ENCODE data around the gene KRTAP12-2. TPM values are rescaled to one million over a fixed set of nuclear protein-coding genes. Genes with fewer than 3 reads are reported as not detected.

The KRTAP12-2 gene
- total and polyA plus RNA-seq, 2 donors (not counting 3 experiments of a cell fraction or from before 2014, with no cell fraction given) = not detected

DNA sequence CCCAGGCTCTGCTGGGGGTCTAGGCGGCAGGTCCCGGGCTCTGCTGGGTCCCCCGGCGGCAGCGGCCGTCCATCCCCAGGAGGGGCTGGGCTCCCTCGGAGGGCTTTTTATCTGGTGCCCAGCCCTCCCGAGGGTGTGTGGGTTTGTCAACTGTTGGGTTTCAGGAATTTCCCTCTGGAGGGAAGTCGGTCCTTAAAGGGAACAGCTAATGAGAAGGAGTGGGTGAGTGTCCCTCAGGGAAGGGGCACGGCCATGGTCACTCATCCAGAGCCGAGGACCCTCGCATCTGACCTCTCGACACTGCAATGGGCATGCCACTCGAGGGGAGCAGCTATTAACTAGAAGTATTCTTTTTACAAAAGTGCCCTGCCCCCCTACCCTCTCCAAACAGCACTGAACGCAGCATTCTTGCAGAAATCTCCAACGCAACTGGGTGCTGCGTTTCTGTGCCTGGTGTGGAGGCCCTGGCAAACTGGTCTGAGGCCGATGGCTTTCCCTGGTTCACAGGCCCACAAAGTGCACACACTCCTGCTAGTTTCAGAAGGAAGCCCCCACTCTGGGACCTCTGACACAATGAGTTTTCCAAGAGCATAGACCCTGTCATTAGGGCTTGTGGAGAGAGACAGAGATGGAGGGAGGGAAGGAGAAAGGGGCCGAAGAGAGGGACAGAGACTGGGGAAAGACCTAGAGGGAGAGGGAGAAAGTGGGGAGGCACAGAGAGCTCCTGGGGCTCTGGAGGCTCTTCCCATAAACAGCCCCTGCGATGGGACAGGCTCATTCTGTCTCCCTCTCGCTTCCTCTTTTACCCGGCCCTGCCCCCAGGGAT lies 45.7 kb upstream of the KRTAP12-2 start:
- Histone ChIP-seq H3K79me2 (ENCODE audit: control insufficient read depth, insufficient read depth, low read length) (no peaks in the 10 kb centered on the region), H3K9me3 (replicated peaks; ENCODE audit: control insufficient read depth, insufficient read depth, low read length) (no peaks in the 10 kb centered on the region), H3K9me1 (replicated peaks; ENCODE audit: control insufficient read depth, extremely low read depth, insufficient read depth, low read length) (no peaks in the 10 kb centered on the region), H2AFZ (ENCODE audit: low read depth, low read length) (no peak overlapping the region), H3K36me3 (ENCODE audit: control insufficient read depth in 2 of 2, extremely low read depth in 1 of 2, insufficient read depth in 2 of 2, low read length in 2 of 2) (no peaks in the 10 kb centered on the region), H3K27me3 (ENCODE audit: control insufficient read depth in 2 of 2, insufficient read depth in 2 of 2, low read length in 2 of 2) (peaks cover 70 to 88% of the 10 kb centered on the region in 2 experiments), H3K4me2 (ENCODE audit: insufficient read depth, low read length) (no peak overlapping the region), H3K27ac (ENCODE audit: insufficient read depth, low read depth, low read length) (no peak overlapping the region), H3K4me1 (ENCODE audit: control insufficient read depth, extremely low read depth, insufficient read depth, low read length) (peaks cover 5% of the 10 kb centered on the region), H3K4me3 (replicated peaks in 1 of 3; ENCODE audit: insufficient read depth in 1 of 3, low read depth in 1 of 3, low read length in 3 of 3) (no peak overlapping the region), H3K9ac (replicated peaks; ENCODE audit: extremely low read depth, insufficient read depth, low read length) (no peak overlapping the region), H4K20me1 (replicated peaks; ENCODE audit: control insufficient read depth, extremely low read depth, insufficient read depth, low read length) (no peaks in the 10 kb centered on the region)
- FAIRE-seq (no peak), DNase-seq (ENCODE audit: low read depth, low spot score) (no peak)
- ChIA-PET POLR2A (no interaction called here), CTCF (interaction anchor here (0.8 to 1.5 kb wide), 2 partner anchors 11 to 81 kb away, joined by 3 to 5 read pairs; no protein-coding TSS in a partner anchor)
- intact Hi-C loops (cut with micrococcal nuclease) = no loop called here
- no TSS peak for BruUV-seq (replicated peaks)
- dilution Hi-C loops (cut with MboI; ENCODE audit: extremely low pct_ligation_motif_present, low sequenced_read_pairs) = no loop called here
- no peak for TF ChIP-seq MYC (IDR thresholded peaks at IDR 0.05; ENCODE audit: low read depth, low read length)
- no peak for TF ChIP-seq POLR2AphosphoS5 (IDR thresholded peaks at IDR 0.05; ENCODE audit: insufficient read depth, low read depth, low read length)
- peak; percentile 33 for TF ChIP-seq EZH2 (IDR thresholded peaks at IDR 0.05; ENCODE audit: borderline replicate concordance, low read depth, low read length, severe bottlenecking)
- no peak for TF ChIP-seq FOS (IDR thresholded peaks at IDR 0.05; ENCODE audit: borderline replicate concordance, insufficient read depth, low read length)

DNA sequence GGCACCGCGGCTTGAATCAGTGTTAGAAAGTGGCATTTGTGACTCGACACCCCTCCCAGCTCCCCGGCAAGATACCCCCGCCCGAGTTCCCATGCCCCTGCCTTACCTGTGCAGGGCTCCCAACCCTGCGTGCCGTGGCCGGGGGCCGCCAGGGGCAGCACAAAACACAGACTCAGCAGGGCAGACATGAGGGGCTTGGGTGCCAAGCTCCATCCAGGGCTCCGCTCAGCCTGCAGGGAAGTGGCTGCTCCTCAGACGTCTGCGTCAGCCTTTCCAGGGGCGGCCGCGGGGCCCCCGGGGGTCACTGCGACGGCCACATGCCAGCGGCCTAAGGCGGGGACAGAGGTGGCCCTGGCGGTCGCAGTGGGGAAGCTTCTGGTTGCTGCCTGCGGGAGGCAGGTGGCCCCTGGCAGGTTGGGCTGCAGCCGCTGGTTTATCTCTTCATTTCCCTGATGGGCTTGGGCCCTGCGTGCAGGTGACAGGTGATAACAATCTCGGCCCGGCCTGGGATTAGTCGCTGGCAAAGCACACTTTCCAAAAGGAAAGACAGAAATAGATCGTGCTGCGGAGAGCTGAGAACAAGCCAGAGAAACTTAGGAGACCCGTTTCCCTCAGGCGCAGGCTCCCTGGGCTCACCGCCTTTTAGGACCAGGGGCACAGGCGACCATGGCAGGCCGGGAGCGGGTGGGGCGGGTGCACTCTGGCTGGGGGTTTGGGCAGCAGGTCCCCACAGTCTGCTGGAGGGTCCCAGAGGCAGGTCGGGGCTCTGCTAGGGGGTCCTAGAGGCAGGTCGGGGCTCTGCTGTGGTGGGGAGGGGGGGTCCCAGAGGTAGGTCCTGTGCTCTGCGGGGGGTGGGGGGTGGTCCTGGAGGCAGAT lies 44.8 kb upstream of the KRTAP12-2 start, which contains the start of gene TSPEAR:
Gene TSPEAR (minus strand): TSS at position 246 of the 876 bp plus-strand sequence. CDS start 58 bp downstream, at position 188.
- H3K36me3 ChIP-seq (ENCODE audit: control insufficient read depth in 2 of 2, extremely low read depth in 1 of 2, insufficient read depth in 2 of 2, low read length in 2 of 2) = no peaks in the 10 kb centered on the region
- intact Hi-C loops (cut with micrococcal nuclease) (no loop called here), dilution Hi-C loops (cut with MboI; ENCODE audit: extremely low pct_ligation_motif_present, low sequenced_read_pairs) (no loop called here)
- TF ChIP-seq, protein P1, sequence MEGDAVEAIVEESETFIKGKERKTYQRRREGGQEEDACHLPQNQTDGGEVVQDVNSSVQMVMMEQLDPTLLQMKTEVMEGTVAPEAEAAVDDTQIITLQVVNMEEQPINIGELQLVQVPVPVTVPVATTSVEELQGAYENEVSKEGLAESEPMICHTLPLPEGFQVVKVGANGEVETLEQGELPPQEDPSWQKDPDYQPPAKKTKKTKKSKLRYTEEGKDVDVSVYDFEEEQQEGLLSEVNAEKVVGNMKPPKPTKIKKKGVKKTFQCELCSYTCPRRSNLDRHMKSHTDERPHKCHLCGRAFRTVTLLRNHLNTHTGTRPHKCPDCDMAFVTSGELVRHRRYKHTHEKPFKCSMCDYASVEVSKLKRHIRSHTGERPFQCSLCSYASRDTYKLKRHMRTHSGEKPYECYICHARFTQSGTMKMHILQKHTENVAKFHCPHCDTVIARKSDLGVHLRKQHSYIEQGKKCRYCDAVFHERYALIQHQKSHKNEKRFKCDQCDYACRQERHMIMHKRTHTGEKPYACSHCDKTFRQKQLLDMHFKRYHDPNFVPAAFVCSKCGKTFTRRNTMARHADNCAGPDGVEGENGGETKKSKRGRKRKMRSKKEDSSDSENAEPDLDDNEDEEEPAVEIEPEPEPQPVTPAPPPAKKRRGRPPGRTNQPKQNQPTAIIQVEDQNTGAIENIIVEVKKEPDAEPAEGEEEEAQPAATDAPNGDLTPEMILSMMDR (IDR thresholded peaks at IDR 0.05; ENCODE audit: extremely low read depth in 1 of 2, insufficient read depth in 1 of 2, low read depth in 1 of 2, low read length in 2 of 2) = no peak
- TF ChIP-seq POLR2AphosphoS5 (IDR thresholded peaks at IDR 0.05; ENCODE audit: insufficient read depth, low read depth, low read length) (no peak), EZH2 (IDR thresholded peaks at IDR 0.05; ENCODE audit: borderline replicate concordance, low read depth, low read length, severe bottlenecking) (peak; percentile 78)
- ChIA-PET POLR2A (no interaction called here), CTCF (interaction anchor here (0.8 to 1.5 kb wide), 3 partner anchors 10 to 82 kb away, joined by 3 to 5 read pairs (median 4); no protein-coding TSS in a partner anchor)
- peaks cover 5% of the 10 kb centered on the region for H3K4me1 ChIP-seq (ENCODE audit: control insufficient read depth, extremely low read depth, insufficient read depth, low read length)
- H3K9ac ChIP-seq (replicated peaks; ENCODE audit: extremely low read depth, insufficient read depth, low read length) = no peak within 1 kb of the TSS
- H3K9me1 ChIP-seq (replicated peaks; ENCODE audit: control insufficient read depth, extremely low read depth, insufficient read depth, low read length) = no peaks in the 10 kb centered on the region
- FAIRE-seq (no peak), DNase-seq (ENCODE audit: low read depth, low spot score) (no peak)
- no TSS peak for BruUV-seq (replicated peaks)
- H3K4me2 ChIP-seq (ENCODE audit: insufficient read depth, low read length) = no peak within 1 kb of the TSS
- H2AFZ ChIP-seq (ENCODE audit: low read depth, low read length) = no peak within 1 kb of the TSS
- H3K79me2 ChIP-seq (ENCODE audit: control insufficient read depth, insufficient read depth, low read length) = no peaks in the 10 kb centered on the region
- H3K27me3 ChIP-seq (ENCODE audit: control insufficient read depth in 2 of 2, insufficient read depth in 2 of 2, low read length in 2 of 2) = peaks cover 77 to 90% of the 10 kb centered on the region in 2 experiments
- no peak within 1 kb of the TSS for H3K4me3 ChIP-seq (replicated peaks in 1 of 3; ENCODE audit: insufficient read depth in 1 of 3, low read depth in 1 of 3, low read length in 3 of 3)
- H3K27ac ChIP-seq (ENCODE audit: insufficient read depth, low read depth, low read length) = no peak within 1 kb of the TSS
- H3K9me3 ChIP-seq (replicated peaks; ENCODE audit: control insufficient read depth, insufficient read depth, low read length) = no peaks in the 10 kb centered on the region
- no peaks in the 10 kb centered on the region for H4K20me1 ChIP-seq (replicated peaks; ENCODE audit: control insufficient read depth, extremely low read depth, insufficient read depth, low read length)

Data from endothelial cell of umbilical vein (primary cell).